Lung (tissue), 12 donors: Measurements from ENCODE around the gene OTX2. TPM values are rescaled to one million over a fixed set of nuclear protein-coding genes. Genes with fewer than 3 reads are reported as not detected.

Experiments
- ATAC-seq: fragments of 200-7000 bp; cut with Tn5 transposase; one replicate; pipeline ENCODE4 v1.9.1; 2020; ENCODE audit warnings: moderate number of reproducible peaks; ENCODE audit not compliant: insufficient read depth, low FRiP score
- DNase-seq, 3 donors: peaks; one replicate each; pipeline ENCODE4 v3.0.0-alpha.2; 2013 to 2017
- H3K27ac ChIP-seq, 2 donors: one replicate each; pipeline ENCODE4 v1.5.1; 2013; ENCODE audit warnings: mild to moderate bottlenecking in 2 of 2, moderate library complexity in 2 of 2, control low read depth in 1 of 2, inconsistent platforms in 1 of 2, low read depth in 1 of 2, low read length in 1 of 2
- H3K27me3 ChIP-seq, 3 donors: one replicate each; pipeline ENCODE4 v1.5.1; 2013; ENCODE audit warnings: low read length in 2 of 3; ENCODE audit not compliant: control insufficient read depth in 3 of 3, insufficient read depth in 3 of 3
- H3K36me3 ChIP-seq, 4 donors: one replicate each; pipeline ENCODE4 v1.5.1; 2013; ENCODE audit warnings: low read length in 4 of 4, mild to moderate bottlenecking in 1 of 4, moderate library complexity in 1 of 4; ENCODE audit not compliant: control insufficient read depth in 4 of 4, insufficient read depth in 4 of 4
- H3K4me1 ChIP-seq, 5 donors: one replicate each; pipeline ENCODE4 v1.5.1; 2013; ENCODE audit warnings: low read length in 5 of 5, mild to moderate bottlenecking in 2 of 5, moderate library complexity in 1 of 5; ENCODE audit not compliant: control insufficient read depth in 5 of 5, insufficient read depth in 5 of 5
- H3K4me3 ChIP-seq: one replicate; pipeline ENCODE4 v1.5.1; 2013; ENCODE audit warnings: mild to moderate bottlenecking, control low read depth, moderate library complexity
- H3K9ac ChIP-seq, 2 donors: one replicate each; pipeline ENCODE4 v1.5.1; 2013; ENCODE audit warnings: low read length in 2 of 2, control low read depth in 1 of 2; ENCODE audit not compliant: insufficient read depth in 1 of 2
- H3K9me3 ChIP-seq, 4 donors: one replicate each; pipeline ENCODE4 v1.5.1; 2013; ENCODE audit warnings: low read length in 3 of 4, mild to moderate bottlenecking in 1 of 4, moderate library complexity in 1 of 4; ENCODE audit not compliant: control insufficient read depth in 4 of 4, insufficient read depth in 3 of 4
- CTCF ChIP-seq: IDR thresholded peaks from 2 replicates; pipeline ENCODE4 v1.5.1; 2012; ENCODE audit warnings: mild to moderate bottlenecking; ENCODE audit errors: control extremely low read depth, extremely low read depth
- WGBS, 2 donors: extraction: QIAGEN DNeasy Blood & Tissue Kit; methylation state at CpG; one replicate each; pipeline ENCODE4 v1.1.7; 2013; 5-methylcytosine and 5-hydroxymethylcytosine counted together
- polyA plus RNA-seq, 2 donors: library from polyadenylated mRNA; stranded (reverse); fragments of 200-250 nt; gene quantifications; one replicate each; pipeline ENCODE4 v1.2.1, GENCODE V29; 2013
- total RNA-seq, 2 donors: library from RNA; depleted of rRNA in 1 of 2; stranded (reverse); fragments of >200 nt in 1 of 2; gene quantifications; one replicate each; pipeline ENCODE4 v1.2.1, GENCODE V29; 2014 to 2021
- donor health status: control.
- donor health status: control.
- donor health status: Bipolar disorder and iron deficiency.
- donor health status: healthy.
- donor health status: DM: yes; HTN: yes; CAD: no.

OTX2 gene
- total and polyA plus RNA-seq, 4 donors, result not detected

- Histone ChIP-seq H3K27ac (no peak overlapping the region), H3K4me3 (no peak overlapping the region), H3K9ac (no peak overlapping the region), H3K36me3 (no peaks in the 10 kb centered on the region), H3K4me1 (peaks cover 0 to 11% (median 0%) of the 10 kb centered on the region in 5 donors), H3K9me3 (peaks cover 0 to 31% (median 0%) of the 10 kb centered on the region in 4 donors), H3K27me3 (peaks cover 41 to 97% (median 91%) of the 10 kb centered on the region in 3 donors)
- no peak for DNase-seq
- no peak for ATAC-seq
- 4 to 10% methylated on average over 39 of the region's 39 CpGs for WGBS, 2 donors
- TF ChIP-seq CTCF, result no peak
Measured at GRCh38 chr14:56807386-56808109, 2.7 kb downstream of the OTX2 start.

GRCh38 chr14:56806760-56807159 is 3.5 kb downstream of the OTX2 start:
- Histone ChIP-seq H3K36me3 (no peaks in the 10 kb centered on the region), H3K4me3 (no peak overlapping the region), H3K27ac (no peak overlapping the region), H3K9me3 (peaks cover 0 to 30% (median 0%) of the 10 kb centered on the region in 4 donors), H3K9ac (no peak overlapping the region), H3K4me1 (peaks cover 0 to 11% (median 0%) of the 10 kb centered on the region in 5 donors), H3K27me3 (peaks cover 37 to 97% (median 92%) of the 10 kb centered on the region in 3 donors)
- TF ChIP-seq CTCF, result no peak
- ATAC-seq (no peak), DNase-seq (no peak)
- 9 to 12% methylated on average over 4 of the region's 4 CpGs for WGBS, 2 donors

- ATAC-seq (no peak), DNase-seq (no peak)
- no peak overlapping the region for H3K4me3 ChIP-seq
- peaks cover 0 to 29% (median 0%) of the 10 kb centered on the region in 4 donors for H3K9me3 ChIP-seq
- peaks cover 0 to 11% (median 0%) of the 10 kb centered on the region in 5 donors for H3K4me1 ChIP-seq
- TF ChIP-seq CTCF, result no peak
- H3K27me3 ChIP-seq, result peaks cover 37 to 97% (median 93%) of the 10 kb centered on the region in 3 donors
- 4 to 8% methylated on average over 9 of the region's 9 CpGs for WGBS, 2 donors
- H3K9ac ChIP-seq, result no peak overlapping the region
- no peak overlapping the region for H3K27ac ChIP-seq
- H3K36me3 ChIP-seq, result no peaks in the 10 kb centered on the region
Measured at GRCh38 chr14:56805992-56806727, 4.1 kb downstream of the OTX2 start.
